ENCODE measurements around the gene TATDN3.

Gene TATDN3

DNA sequence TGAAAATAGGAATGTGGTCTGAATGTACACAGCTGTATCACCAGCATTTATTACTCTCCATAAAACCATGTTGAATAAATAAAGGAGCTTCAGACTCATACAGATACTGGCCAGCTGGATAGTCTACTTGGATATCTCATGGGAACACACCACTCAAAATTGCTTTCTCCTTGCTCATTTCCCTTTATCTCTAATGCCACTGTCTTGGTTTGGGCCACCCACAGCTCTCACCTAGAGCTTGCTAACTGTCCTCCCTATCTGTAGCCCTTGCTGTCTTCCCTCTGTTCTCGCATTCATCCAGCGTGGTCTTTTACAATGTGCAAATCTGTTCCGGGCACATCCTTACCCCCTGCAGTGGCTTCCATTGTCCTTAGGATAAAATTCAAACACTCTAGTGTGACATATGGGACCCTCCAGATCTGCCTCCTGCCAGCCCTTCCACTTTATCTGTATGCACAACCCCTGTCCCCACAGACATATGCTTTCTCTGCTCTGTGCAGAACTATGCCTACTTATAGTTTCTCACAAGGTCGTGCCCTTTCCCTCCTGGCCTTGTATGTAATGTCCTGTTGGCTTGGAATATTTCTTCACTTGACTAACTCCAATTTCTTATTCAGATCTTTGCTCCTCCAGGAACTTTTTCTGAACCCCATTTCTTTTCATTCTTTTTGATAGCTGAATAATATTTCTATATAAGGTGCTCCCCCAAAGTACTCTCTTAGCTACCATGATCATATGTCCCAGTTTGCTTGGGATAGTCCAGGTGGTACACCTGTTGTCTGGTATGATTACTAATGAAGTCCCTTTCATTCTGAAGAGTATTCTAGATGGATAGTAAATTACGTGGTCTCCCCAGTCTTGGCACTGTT lies 69.3 kb downstream of the TATDN3 start:
- CTCF ChIA-PET = interaction anchor here (0.6 to 0.7 kb wide), 2 partner anchors 46 to 69 kb away, joined by 5 to 7 read pairs; no protein-coding TSS in a partner anchor
- H3K9me3 ChIP-seq (ENCODE audit: control insufficient read depth, insufficient read depth, low read depth, low read length) = no peaks in the 10 kb centered on the region
- H3K4me1 ChIP-seq (ENCODE audit: control insufficient read depth, insufficient read depth, low read length) = peaks cover 8% of the 10 kb centered on the region; the same call in 1 of the 2 replicates
- H3K4me3 ChIP-seq (ENCODE audit: low read depth, low read length) = peak overlapping the region; percentile 15; the same call in 1 of the 2 replicates
- no peak overlapping the region for H3K27ac ChIP-seq (ENCODE audit: extremely low read depth, low read depth, low read length)
- TF ChIP-seq, protein P1, sequence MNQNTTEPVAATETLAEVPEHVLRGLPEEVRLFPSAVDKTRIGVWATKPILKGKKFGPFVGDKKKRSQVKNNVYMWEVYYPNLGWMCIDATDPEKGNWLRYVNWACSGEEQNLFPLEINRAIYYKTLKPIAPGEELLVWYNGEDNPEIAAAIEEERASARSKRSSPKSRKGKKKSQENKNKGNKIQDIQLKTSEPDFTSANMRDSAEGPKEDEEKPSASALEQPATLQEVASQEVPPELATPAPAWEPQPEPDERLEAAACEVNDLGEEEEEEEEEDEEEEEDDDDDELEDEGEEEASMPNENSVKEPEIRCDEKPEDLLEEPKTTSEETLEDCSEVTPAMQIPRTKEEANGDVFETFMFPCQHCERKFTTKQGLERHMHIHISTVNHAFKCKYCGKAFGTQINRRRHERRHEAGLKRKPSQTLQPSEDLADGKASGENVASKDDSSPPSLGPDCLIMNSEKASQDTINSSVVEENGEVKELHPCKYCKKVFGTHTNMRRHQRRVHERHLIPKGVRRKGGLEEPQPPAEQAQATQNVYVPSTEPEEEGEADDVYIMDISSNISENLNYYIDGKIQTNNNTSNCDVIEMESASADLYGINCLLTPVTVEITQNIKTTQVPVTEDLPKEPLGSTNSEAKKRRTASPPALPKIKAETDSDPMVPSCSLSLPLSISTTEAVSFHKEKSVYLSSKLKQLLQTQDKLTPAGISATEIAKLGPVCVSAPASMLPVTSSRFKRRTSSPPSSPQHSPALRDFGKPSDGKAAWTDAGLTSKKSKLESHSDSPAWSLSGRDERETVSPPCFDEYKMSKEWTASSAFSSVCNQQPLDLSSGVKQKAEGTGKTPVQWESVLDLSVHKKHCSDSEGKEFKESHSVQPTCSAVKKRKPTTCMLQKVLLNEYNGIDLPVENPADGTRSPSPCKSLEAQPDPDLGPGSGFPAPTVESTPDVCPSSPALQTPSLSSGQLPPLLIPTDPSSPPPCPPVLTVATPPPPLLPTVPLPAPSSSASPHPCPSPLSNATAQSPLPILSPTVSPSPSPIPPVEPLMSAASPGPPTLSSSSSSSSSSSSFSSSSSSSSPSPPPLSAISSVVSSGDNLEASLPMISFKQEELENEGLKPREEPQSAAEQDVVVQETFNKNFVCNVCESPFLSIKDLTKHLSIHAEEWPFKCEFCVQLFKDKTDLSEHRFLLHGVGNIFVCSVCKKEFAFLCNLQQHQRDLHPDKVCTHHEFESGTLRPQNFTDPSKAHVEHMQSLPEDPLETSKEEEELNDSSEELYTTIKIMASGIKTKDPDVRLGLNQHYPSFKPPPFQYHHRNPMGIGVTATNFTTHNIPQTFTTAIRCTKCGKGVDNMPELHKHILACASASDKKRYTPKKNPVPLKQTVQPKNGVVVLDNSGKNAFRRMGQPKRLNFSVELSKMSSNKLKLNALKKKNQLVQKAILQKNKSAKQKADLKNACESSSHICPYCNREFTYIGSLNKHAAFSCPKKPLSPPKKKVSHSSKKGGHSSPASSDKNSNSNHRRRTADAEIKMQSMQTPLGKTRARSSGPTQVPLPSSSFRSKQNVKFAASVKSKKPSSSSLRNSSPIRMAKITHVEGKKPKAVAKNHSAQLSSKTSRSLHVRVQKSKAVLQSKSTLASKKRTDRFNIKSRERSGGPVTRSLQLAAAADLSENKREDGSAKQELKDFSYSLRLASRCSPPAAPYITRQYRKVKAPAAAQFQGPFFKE (tag by site-specific recombination; IDR thresholded peaks at IDR 0.05; ENCODE audit: borderline replicate concordance) = no peak
- TF ChIP-seq GLIS1 (tag by site-specific recombination; IDR thresholded peaks at IDR 0.05) (peak; percentile 44), PRDM1 (tag by site-specific recombination; IDR thresholded peaks at IDR 0.05) (peak; percentile 36; the same call in 1 of the 2 replicates), ZNF146 (tag by site-specific recombination; IDR thresholded peaks at IDR 0.05) (peak; percentile 79), ZNF366 (tag by site-specific recombination; conservative IDR thresholded peaks at IDR 0.05) (0 out of 2 replicates have a peak, but pooled peaks have one; percentile 24), ZNF792 (tag by site-specific recombination; IDR thresholded peaks at IDR 0.05) (no peak), OSR2 (tag by site-specific recombination; IDR thresholded peaks at IDR 0.05) (peak; percentile 13; the same call in 1 of the 2 replicates), ZNF449 (tag by site-specific recombination; IDR thresholded peaks at IDR 0.05) (no peak), ZNF501 (tag by site-specific recombination; IDR thresholded peaks at IDR 0.05) (peak; percentile 35; the same call in 1 of the 2 replicates), ZSCAN16 (tag by site-specific recombination; IDR thresholded peaks at IDR 0.05) (no peak), WT1 (tag by site-specific recombination; IDR thresholded peaks at IDR 0.05) (peak; percentile 31; the same call in 1 of the 2 replicates), ZSCAN18 (tag by site-specific recombination; IDR thresholded peaks at IDR 0.05) (no peak)
- TF ChIP-seq, protein P2, sequence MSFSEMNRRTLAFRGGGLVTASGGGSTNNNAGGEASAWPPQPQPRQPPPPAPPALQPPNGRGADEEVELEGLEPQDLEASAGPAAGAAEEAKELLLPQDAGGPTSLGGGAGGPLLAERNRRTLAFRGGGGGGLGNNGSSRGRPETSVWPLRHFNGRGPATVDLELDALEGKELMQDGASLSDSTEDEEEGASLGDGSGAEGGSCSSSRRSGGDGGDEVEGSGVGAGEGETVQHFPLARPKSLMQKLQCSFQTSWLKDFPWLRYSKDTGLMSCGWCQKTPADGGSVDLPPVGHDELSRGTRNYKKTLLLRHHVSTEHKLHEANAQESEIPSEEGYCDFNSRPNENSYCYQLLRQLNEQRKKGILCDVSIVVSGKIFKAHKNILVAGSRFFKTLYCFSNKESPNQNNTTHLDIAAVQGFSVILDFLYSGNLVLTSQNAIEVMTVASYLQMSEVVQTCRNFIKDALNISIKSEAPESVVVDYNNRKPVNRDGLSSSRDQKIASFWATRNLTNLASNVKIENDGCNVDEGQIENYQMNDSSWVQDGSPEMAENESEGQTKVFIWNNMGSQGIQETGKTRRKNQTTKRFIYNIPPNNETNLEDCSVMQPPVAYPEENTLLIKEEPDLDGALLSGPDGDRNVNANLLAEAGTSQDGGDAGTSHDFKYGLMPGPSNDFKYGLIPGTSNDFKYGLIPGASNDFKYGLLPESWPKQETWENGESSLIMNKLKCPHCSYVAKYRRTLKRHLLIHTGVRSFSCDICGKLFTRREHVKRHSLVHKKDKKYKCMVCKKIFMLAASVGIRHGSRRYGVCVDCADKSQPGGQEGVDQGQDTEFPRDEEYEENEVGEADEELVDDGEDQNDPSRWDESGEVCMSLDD (tag by site-specific recombination; IDR thresholded peaks at IDR 0.05) = no peak
- TF ChIP-seq, protein P3, sequence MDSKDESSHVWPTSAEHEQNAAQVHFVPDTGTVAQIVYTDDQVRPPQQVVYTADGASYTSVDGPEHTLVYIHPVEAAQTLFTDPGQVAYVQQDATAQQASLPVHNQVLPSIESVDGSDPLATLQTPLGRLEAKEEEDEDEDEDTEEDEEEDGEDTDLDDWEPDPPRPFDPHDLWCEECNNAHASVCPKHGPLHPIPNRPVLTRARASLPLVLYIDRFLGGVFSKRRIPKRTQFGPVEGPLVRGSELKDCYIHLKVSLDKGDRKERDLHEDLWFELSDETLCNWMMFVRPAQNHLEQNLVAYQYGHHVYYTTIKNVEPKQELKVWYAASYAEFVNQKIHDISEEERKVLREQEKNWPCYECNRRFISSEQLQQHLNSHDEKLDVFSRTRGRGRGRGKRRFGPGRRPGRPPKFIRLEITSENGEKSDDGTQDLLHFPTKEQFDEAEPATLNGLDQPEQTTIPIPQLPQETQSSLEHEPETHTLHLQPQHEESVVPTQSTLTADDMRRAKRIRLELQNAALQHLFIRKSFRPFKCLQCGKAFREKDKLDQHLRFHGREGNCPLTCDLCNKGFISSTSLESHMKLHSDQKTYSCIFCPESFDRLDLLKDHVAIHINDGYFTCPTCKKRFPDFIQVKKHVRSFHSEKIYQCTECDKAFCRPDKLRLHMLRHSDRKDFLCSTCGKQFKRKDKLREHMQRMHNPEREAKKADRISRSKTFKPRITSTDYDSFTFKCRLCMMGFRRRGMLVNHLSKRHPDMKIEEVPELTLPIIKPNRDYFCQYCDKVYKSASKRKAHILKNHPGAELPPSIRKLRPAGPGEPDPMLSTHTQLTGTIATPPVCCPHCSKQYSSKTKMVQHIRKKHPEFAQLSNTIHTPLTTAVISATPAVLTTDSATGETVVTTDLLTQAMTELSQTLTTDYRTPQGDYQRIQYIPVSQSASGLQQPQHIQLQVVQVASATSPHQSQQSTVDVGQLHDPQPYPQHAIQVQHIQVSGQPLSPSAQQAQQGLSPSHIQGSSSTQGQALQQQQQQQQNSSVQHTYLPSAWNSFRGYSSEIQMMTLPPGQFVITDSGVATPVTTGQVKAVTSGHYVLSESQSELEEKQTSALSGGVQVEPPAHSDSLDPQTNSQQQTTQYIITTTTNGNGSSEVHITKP (tag by site-specific recombination; IDR thresholded peaks at IDR 0.05) = peak; percentile 67
- H3K36me3 ChIP-seq (ENCODE audit: control insufficient read depth in 2 of 2, insufficient read depth in 1 of 2, low read length in 2 of 2) = peaks cover 27 to 37% of the 10 kb centered on the region in 2 experiments
- POLR2A ChIA-PET = interaction anchor here (0.7 kb wide), 1 partner anchor 90 kb away, joined by 4 read pairs; the partner anchor contains the start of gene VASH2

Measured in HEK293 (cell line).